Raji (cell line): ENCODE results near the gene SND1.

Experiments used
- POLR2A ChIP-seq: IDR thresholded peaks from 2 replicates; pipeline ENCODE4 v1.6.1; 2011; ENCODE audit warnings: low read depth, low read length, control low read depth; ENCODE audit not compliant: insufficient read depth

The SND1 gene

GRCh38 chr7:127974446-127975035 is 322.5 kb downstream of the SND1 start:
- no peak for TF ChIP-seq POLR2A

- TF ChIP-seq POLR2A, result no peak
Observed at GRCh38 chr7:127976056-127976737, 324.2 kb downstream of the SND1 start.

- TF ChIP-seq POLR2A, result no peak
Observed at GRCh38 chr7:127976738-127977120, 324.7 kb downstream of the SND1 start.

GRCh38 chr7:127978421-127978820 is 326.4 kb downstream of the SND1 start:
- no peak for TF ChIP-seq POLR2A

GRCh38 chr7:127979113-127979727 is 327.2 kb downstream of the SND1 start:
- TF ChIP-seq POLR2A, result no peak

- no peak for TF ChIP-seq POLR2A
Observed at GRCh38 chr7:127979728-127980126, 327.7 kb downstream of the SND1 start.

- no peak for TF ChIP-seq POLR2A
Observed at GRCh38 chr7:127980901-127981300, 328.9 kb downstream of the SND1 start.

- no peak for TF ChIP-seq POLR2A
Observed at GRCh38 chr7:127981965-127982364, 330.0 kb downstream of the SND1 start.

- no peak for TF ChIP-seq POLR2A
Observed at GRCh38 chr7:127983804-127984332, 331.9 kb downstream of the SND1 start.

GRCh38 chr7:127986581-127987521 is 334.9 kb downstream of the SND1 start:
- no peak for TF ChIP-seq POLR2A

- TF ChIP-seq POLR2A, result no peak
Observed at GRCh38 chr7:127988751-127989150, 336.8 kb downstream of the SND1 start.

GRCh38 chr7:127993317-127993716 is 341.3 kb downstream of the SND1 start:
- TF ChIP-seq POLR2A, result no peak

- no peak for TF ChIP-seq POLR2A
Observed at GRCh38 chr7:127993987-127994386, 342.0 kb downstream of the SND1 start.

GRCh38 chr7:127995156-127995880 is 343.3 kb downstream of the SND1 start:
- TF ChIP-seq POLR2A, result no peak

GRCh38 chr7:127995881-127996215 is 343.9 kb downstream of the SND1 start:
- no peak for TF ChIP-seq POLR2A
